Measurements from ENCODE around the gene MINDY3.
"Not testable (repeated sequence)": the region's sequence is repeated elsewhere in the genome, so short reads cannot be mapped to it uniquely, and the experiment has no call there.

MINDY3 gene

DNA sequence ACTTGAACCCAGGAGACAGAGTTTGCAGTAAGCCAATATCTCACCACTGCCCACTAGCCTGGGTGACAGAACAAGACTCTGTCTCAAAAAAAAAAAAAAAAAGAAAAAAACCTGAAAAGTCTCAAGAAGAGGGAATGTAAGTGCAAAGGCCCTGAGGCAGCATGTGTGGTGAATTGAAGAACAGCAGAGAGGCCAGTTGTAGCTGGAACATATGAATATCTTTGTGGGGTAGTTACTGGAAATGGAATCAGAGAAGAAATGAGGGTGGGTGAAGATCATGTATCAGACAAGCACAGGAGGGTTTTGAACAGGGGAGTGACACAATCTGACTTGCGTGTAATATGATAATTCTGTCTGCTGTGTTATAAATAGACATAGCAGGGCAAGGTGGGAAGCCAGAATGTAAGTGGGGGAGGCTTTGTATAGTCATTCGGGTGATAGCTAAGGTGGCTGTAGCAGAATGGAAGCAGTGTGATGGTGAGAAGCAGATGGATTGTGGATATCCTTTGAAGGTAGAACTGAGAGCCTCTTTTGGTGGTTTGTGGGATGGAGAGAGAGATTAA, 95.3 kb downstream of the MINDY3 start:
- no peak for DNase-seq

DNA sequence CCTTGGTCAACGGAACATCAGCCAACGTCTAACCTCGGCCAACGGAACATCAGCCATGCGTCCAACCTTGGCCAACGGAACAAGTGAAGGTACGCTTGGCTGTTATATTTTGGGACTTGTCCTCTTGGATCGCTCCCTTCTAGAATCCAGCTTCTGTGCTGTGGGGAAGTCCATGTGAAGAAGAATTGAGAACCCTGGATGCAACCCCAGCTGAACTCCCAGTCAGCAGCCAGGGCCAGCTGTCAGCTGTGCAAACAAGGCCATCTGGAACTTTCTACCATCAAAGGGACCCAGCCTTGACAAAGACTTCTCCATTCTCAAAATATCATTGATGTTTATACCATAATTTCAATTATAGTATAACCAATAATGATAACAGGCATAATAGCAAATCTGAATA, 97.3 kb downstream of the MINDY3 start:
- no peak for DNase-seq

DNA sequence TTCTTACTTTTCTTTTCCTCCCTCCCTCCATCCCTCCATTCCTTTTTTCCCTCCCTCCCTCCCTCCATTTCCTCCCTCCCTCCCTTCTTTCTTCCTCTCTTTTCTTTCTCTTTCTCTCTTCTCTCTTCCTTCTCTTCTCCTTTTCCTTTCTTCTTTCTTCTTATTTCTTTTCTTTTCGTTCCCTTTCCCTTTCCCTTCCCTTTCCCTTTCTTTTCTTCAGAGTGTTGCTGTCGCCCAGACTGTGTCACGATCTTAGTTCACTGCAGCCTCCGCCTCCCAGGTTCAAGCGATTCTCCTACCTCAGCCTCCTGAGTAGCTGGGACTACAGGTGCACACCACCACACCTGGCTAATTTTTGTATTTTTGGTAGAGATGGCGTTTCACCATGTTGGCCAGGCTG, 98.1 kb downstream of the MINDY3 start:
- not testable (repeated sequence) for DNase-seq

DNA sequence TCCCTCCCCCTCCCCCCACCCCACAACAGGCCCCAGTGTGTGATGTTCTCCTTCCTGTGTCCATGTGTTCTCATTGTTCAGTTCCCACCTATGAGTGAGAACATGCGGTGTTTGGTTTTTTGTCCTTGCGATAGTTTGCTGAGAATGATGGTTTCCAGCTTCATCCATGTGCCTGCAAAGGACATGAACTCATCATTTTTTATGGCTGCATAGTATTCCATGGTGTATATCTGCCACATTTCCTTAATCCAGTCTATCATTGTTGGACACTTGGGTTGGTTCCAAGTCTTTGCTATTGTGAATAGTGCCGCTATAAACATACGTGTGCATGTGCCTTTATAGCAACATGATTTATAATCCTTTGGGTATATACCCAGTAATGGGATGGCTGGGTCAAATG, 99.1 kb downstream of the MINDY3 start:
- DNase-seq = not testable (repeated sequence)

DNA sequence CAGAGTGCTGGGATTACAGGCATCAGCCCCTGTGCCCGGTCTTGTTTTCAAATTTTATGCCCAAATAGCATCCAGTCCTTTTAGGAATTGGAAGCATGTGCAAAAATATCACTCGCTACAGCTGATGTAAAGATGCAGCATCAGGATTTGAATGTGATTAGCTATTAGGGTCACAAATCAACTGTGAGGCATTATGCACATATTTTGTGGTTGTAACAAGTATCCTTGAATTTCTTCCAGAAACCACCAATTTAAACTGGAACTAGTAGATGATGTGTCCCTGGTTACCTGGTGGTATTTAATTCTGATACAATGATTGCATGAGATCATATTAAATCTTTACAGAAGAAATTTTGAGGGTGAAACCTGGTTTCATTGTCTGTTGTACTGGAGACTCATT, 99.6 kb downstream of the MINDY3 start:
- no peak for DNase-seq

DNA sequence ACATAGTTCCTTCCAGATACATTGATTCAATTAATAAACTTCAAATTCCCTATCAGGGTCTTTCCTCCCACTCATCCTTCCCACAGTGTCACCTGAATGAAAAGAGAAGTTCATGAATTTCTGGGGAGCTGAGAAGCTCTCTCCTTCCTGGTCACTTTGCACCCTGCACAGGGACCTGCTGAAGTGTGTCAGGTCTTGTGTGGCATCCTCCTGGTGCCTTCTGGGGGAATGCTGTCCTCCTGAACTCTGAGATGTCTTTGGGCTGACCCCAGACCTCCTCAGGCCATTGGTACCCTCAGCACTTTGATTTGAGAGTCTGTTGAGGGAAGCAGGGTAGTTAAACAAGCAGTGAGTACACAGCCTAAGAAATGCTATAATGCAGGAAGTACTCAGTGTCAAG, 101.0 kb downstream of the MINDY3 start:
- no peak for DNase-seq

DNA sequence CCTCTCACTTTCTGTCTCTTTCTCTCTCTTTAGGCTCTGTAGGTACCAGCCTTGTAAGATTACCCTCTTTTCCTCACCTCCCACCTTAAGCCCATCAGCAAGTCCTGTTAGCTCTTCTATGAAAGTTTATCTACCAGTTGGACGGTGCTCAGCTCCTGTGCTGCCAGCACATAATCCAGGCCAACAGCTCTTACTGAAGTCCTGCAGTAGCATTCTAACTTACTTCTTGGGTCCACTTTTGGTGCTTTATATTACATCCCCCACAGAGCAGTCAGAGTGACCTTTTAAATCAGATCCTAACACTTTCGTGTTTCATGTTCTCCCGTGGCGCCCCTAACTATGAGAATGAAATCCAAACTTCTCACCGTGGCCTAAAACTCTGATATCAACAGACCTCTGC, 101.7 kb downstream of the MINDY3 start:
- DNase-seq = no peak

DNA sequence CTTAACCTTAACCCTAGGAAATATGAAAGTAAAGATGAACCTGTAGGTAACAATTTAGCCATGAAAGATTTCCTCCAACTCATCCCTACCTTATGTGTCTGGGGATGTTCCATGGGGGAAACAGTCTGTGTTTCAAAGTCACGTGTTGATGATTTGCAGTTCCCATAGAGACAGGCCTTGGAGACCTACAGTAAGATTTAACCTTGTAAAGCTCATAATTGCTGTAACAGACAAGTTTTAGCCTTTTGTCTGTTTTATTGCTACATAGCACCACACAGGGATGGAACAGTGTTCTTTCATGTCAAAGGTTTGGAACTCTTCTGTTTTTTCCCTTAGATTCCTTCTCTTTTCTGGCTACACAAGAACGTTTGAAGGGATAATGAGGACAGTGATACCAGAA, 105.4 kb downstream of the MINDY3 start:
- no peak for DNase-seq

DNA sequence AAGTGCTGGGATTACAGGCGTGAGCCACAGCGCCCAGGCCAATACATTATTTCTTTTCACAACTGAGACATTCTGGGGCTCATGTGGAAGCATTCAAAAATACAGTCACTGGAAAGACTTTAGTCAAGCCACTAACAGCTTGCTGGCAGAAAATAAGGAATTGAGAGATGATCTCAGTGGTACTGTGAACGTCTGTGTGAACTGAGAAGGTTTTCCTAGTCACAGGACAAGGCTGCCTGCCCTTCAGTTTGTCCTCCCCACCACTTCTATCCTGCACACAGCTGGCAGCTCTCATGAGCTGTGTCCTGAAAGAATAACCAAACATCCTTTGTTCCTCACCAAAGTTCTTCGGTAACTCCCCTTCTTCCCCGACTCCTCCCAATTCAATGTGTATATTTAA, 109.3 kb downstream of the MINDY3 start:
- DNase-seq = no peak

DNA sequence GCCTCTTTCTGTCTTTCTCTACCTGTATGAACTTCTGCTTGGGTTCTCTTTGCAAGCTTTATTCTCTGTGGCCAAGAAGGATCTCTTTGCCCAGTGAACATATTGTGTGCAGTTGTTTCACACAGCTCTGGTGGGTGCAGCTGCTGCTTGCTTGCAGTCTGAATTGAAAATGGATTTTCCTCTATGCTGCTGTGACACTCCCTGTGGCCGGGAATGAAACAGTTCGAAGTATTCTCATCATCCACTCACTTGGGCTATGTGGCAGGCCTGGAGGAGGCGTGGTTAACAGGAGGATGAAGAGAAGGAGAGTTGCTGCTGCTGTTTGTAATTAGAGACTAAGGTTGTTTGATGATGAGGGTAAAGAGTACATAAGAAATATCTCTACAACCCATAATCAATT, 112.2 kb downstream of the MINDY3 start:
- no peak for DNase-seq

DNA sequence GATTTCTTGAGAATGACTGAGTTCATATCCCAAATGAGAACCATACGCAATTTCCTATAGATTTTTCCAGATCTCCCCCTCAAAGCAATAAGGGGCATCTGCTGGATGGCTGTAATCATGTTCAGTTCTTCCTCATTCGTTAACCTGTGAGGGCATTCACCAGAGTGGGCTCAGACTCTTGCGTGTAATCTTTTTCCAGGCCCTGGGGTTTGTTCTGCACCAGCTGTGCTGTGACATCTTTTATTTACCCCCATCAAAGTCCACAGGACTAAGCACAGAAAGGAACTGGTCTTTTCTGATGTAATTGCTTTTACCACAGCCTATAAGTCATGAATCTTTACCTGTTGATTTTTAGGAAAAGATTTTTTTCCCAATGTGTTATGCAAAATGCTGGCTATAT, 112.7 kb downstream of the MINDY3 start:
- no peak for DNase-seq

DNA sequence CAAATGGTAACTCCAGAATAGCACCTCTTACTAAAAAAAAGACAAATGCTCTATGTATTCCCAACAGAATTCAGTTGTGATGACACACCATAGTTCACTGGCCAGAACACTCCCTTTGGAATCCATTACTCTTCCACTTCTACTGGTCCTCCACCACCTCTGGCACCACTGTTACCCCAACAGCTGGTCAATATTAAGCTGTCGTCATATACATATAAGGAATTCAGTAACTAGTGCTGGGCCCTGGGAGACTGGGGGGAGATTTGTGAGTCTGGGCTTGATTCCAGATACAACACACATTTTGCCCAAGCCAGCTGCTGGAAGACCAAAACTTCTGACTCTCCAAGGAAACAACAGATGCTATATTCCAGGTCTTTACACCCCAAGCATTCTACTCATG, 114.6 kb downstream of the MINDY3 start:
- no peak for DNase-seq

DNA sequence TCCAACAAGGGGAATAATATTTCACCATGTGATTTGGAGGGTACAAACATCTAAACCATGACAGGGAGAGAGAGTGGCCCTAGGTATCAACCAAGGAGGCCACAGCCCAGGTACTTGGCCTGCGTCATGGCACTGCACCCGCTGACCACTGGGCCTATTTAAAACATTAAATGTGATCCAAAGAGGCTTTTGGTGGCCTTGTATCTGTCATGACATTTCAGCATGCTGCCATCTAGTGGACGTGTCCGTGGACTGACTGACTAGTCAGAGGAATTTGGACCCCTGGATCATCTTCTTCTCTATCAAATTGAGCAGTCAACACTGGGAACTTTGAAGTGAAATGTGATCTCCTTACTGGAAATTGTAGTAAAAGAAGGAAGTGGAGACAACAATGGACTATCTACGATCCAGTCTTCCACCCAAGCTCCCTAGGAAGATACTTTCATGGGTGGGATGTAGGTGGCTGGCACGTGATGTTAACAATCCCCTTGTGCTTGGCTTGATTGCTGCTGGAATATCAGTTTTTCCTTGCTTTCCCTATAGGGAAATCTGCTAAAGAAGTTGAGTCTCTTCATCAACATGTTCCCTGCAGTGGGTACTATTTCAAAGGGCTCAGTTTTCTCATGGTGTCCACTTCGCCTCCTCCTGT, 116.0 kb downstream of the MINDY3 start:
- DNase-seq = no peak

DNA sequence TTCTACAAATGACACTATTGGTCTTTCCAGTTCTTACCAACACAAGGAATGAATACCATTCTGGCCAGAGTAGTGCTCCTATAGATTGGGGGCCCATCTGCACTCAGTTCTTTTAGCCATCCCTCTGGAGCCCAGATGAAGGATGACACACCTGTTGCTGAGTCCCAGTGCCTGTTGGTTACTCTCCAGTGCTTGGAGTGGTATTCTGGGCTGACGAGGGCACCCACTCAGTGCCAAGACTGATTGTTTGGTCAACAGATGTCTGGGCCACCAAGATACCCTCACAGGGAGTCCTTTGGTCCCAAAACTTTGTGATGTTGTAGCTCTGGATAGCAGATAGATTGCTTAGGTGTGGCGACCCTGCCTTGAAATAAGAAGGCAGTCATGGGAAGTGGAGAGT, 116.9 kb downstream of the MINDY3 start:
- DNase-seq = no peak

DNA sequence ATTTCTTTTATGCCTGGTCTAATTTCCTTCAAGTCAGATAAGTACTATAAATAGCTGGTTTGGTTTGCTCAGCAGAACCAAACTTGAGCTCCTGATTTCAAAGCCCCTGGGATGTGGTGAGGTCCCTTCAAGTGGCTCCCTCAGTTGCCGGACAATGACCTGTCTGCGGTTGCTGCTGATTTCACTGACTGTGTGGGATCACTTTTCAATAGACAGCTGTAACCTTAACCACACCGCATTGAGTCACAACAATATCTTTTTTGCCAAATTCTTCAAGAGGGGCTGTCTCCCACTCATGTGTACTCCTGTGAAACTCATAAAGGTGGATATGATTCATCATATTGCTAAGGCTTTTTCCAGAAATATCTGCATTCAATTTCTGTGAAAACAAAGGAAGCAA, 117.5 kb downstream of the MINDY3 start:
- no peak for DNase-seq

DNA sequence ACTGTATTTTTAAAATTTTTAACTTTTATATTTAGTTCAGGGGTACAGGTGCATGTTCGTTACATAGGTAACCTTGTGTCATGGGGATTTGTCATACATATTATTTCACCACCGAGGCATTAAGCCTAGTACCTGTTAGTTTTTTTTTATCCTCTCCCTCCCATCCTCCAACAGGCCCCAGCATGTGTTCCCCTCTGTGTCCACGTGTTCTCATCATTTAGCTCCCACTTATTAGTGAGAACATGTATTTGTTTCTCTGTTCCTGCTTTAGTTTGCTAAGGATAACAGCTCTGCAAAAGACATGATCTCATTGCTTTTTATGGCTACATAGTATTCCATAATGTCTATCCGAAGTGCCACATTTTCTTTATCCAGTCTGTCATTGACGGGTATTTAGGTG, 118.2 kb downstream of the MINDY3 start:
- DNase-seq = no peak

DNA sequence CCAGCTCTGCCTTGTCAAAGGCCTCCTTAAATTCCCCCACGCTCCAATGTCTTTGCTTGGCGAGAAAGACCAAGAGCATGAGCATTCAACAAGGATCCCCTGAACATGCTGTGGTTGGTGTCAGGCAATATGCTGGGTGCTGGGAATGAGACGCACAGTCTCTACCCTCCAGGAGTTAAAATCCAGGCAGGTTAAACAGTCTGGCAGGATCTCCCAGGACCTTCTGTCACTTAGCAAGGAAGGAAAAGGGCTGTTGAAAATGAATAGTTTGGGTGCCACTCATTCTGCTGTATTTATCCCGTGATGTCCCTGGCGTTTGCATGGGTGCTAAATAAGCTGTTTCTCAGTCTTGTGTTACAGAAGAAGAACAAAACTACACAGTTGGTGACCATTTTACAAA, 118.7 kb downstream of the MINDY3 start:
- no peak for DNase-seq

DNA sequence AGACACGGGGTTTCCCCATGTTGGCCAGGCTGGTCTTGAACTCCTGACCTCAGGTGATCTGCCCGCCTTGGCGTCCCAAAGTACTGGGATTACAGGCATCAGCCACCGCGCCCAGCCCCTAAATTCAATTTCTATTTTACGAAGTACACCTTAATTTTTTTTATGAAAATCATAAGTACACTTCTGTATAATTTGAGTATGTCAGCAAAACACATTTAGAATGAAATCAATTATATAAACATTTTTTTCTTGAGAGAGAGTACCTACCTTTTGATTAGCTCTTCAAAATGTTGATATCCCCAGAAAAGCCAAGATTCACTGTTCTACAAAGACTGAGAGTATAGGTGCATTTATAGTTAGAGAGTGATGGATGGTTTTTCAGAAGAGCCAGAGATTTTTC, 120.0 kb downstream of the MINDY3 start:
- DNase-seq = no peak

DNA sequence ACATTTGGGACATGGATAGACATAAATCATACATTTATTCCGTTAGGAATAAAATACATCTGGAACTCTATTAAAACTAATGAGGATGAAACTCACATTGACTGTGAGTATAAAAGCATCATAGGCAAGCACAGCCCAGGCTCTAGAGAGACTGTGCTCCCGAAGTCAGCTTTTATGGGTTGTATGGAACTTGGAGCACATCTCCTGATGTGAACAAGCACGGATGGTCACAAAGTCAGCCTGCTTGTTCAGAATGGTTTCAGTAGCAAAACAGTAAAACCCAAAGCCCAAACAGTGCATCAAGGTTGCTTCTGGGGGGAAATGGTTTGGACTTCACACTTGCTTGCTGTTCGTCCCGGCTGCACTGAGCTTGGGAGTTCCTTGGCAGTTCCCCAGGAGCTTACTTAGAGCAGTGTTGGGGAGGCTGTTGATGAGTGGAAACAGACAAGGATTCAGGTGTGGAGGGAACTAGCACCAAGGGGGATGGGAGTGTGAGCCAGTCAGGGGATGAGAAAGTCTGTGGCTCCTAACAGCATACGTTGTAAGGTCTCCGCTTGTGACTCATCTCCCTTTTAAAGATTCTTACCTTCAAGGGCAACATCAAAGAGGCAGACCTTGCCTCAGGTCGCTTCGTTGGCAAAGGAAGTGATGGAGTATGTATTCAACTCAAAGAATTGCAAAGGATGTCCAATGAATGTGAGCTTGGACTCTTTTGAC, 120.9 kb downstream of the MINDY3 start:
- DNase-seq = no peak

DNA sequence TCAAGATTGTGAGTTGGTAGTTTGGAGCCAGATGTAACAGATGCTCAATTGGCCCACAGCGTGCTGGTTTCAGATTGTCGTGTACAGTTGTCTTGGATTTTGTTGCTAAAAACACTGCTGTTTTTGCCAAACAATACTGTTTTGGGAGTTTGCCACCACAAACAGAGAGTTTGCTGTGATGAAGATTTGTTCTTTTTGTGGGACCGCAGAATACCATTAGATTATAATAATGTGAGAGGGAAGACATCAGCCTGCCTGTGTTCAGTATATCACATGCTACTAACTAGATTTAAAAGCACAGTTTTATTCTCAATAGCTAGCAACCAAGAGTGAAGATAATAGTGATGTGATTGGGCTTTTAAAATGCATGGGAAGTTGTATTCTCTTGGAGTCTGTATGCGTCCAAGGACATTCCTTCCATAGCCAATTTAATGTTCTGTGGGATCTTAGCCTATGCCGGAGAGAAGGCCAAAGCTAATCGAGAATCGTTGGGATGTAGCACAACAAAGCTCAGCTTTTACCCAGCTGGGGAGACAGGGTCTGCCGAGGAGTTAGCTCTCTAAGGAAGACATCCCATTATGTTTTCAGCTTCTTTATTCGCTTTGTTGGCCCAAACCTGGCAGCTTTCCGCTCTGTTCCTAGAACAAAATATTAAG, 121.9 kb downstream of the MINDY3 start:
- DNase-seq = no peak

DNA sequence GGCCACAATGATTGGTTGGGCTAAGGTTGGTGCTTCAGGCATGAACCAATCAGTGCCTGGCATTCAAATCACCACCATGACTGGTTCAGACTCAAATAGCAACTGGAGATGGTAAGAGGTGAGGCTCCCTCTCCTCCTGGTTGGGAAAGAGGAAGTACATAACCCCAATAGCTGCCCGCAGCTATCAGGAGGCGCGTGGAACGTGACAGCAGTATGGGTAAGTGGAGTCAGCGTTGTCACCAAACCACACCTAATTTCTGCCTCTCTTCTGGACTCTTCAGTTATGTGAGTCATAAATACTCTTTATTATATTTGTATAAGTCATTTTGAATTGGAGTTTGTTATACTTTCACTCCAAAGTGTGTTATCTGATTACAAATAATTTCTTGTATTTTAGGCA, 122.7 kb downstream of the MINDY3 start:
- no peak for DNase-seq

DNA sequence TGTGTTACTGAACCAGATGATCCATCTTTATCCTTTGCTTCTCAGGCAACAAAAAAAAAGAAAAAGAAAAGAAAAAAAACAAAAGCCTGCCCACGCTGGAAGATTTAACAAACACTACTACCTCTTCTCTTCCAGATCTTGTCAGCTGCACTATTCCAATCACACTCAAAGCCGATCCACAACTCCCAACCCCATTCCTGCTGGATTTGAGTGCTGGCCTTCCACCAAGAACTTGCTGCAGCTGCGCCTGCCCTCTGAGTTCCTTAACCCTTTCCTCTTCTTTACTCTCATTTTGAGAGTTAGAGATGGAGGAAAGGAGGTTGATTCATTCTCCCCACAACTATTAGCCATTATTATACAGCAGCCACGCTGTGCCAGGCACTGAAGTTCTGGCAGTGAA, 124.5 kb downstream of the MINDY3 start:
- DNase-seq = no peak

DNA sequence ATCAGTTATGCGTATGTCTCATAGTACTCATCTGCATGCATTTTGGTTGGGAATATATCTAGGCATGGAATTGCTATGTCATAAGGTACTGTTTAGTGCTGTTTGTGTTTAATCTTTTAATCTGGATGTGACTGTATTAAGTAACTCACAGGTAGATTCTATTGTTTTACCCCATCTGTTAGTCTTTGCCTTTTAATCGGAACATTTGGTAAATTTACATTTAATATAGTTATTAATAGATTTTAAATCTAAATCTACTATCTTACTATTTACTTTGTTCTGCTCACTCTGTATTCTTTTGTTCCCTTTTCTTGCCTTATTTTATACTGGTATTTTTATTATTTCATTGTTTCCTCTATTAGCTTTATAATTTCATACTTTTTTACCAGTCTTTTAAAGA, 130.0 kb downstream of the MINDY3 start:
- DNase-seq = no peak

DNA sequence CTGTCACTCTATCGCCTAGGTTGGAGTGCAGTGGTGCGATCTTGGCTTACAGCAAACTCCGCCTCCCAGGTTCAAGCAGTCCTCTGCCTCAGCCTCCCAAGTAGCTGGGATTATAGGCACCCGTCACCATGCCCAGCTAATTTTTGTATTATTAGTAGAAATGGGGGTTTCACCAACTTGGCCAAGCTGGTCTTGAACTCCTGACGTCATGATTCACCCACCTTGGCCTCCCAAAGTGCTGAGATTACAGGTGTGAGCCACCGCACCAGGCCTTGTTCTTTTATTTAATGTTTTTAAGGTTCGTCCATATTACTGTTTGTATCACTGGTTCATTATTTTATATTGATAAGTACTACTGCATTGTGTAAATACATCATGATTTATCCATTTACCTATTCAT, 130.4 kb downstream of the MINDY3 start:
- DNase-seq = no peak
